ENCODE measurements around the gene MAP3K5. TPM values are rescaled to one million over a fixed set of nuclear protein-coding genes. Genes with fewer than 3 reads are reported as not detected.
A peak's percentile ranks its signal among the peaks of the same experiment; 100 is the strongest.
"Not testable (repeated sequence)": the region's sequence is repeated elsewhere in the genome, so short reads cannot be mapped to it uniquely, and the experiment has no call there.

MAP3K5 gene
- total RNA-seq, 6 donors from 2014 or later, result 26.4 to 45.1 (median 41.8) TPM

DNA sequence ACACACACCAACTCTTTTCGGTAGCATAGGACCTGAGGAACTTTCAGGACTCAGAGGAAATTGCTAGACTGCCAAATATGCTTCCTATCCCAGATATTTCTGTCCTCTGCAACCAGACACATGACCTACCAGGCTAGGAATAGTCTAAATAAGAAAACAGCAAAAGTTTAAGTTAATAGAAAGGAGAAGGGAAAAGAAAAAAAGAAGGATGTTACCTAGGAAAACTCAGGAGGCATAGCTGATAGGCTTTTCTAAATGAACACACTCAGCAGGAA, 74.6 kb downstream of the MAP3K5 start:
- H3K27ac ChIP-seq, result peak overlapping the region in 2 of 4 donors; percentile 14 to 67
- peaks cover 21 to 29% (median 27%) of the 10 kb centered on the region in 4 donors for H3K4me1 ChIP-seq
- WGBS, 2 donors, result 24 to 44% methylated on average over 1 of the region's 1 CpG
- H3K9me3 ChIP-seq, result no peaks in the 10 kb centered on the region
- TF ChIP-seq EP300 (IDR thresholded peaks at IDR 0.05), result no peak
- TF ChIP-seq, protein P1, sequence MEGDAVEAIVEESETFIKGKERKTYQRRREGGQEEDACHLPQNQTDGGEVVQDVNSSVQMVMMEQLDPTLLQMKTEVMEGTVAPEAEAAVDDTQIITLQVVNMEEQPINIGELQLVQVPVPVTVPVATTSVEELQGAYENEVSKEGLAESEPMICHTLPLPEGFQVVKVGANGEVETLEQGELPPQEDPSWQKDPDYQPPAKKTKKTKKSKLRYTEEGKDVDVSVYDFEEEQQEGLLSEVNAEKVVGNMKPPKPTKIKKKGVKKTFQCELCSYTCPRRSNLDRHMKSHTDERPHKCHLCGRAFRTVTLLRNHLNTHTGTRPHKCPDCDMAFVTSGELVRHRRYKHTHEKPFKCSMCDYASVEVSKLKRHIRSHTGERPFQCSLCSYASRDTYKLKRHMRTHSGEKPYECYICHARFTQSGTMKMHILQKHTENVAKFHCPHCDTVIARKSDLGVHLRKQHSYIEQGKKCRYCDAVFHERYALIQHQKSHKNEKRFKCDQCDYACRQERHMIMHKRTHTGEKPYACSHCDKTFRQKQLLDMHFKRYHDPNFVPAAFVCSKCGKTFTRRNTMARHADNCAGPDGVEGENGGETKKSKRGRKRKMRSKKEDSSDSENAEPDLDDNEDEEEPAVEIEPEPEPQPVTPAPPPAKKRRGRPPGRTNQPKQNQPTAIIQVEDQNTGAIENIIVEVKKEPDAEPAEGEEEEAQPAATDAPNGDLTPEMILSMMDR (IDR thresholded peaks at IDR 0.05), result no peak
- TF ChIP-seq POLR2AphosphoS5 (IDR thresholded peaks at IDR 0.05), result no peak
- no peak for TF ChIP-seq POLR2A (IDR thresholded peaks at IDR 0.05)
- DNase-seq (no peak), ATAC-seq (ENCODE audit: low FRiP score in 2 of 2) (no peak)
- H3K27me3 ChIP-seq, result no peaks in the 10 kb centered on the region
- H3K4me3 ChIP-seq, result no peak overlapping the region
- H3K36me3 ChIP-seq, result no peaks in the 10 kb centered on the region

DNA sequence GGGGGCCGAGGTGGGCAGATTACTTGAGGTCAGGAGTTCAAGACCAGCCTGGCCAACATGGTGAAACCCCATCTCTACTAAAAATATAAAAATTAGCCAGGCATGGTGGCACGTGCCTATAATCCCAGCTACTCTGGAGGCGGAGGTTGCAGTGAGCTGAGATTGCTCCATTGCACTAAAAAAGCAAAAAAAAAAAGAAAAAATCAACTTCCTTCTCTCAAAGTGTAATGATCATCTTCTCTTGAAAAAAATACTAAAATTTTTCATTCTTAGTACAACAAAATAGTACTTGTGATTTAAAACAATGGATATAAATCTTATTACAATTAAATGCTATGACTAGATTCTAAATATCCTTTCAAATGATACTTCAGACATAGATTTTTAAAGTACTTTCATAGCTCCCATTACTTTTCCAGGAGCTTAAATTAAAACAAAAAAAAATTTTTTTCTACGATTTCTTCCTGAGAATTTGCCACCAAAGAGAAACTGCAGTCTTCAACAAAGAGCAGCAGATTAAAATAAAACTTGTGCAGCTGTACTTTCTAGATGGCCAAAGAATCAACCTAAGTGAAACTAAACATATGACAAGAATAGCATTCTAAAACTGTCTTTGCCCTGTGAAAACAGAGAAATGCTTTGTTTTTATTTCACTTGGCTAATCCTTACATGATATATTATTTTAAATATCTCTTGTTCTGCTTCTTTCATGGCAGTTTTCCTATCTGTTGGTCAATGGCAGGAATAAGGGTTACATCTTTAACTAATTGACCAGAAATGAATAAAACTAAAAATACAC, 75.2 kb downstream of the MAP3K5 start:
- Histone ChIP-seq H3K27ac (peak overlapping the region in 2 of 4 donors; percentile 14 to 67), H3K27me3 (no peaks in the 10 kb centered on the region), H3K9me3 (no peaks in the 10 kb centered on the region), H3K36me3 (no peaks in the 10 kb centered on the region), H3K4me3 (no peak overlapping the region), H3K4me1 (peaks cover 21 to 29% (median 27%) of the 10 kb centered on the region in 4 donors)
- DNase-seq, result no peak
- TF ChIP-seq POLR2AphosphoS5 (IDR thresholded peaks at IDR 0.05) (no peak), POLR2A (IDR thresholded peaks at IDR 0.05) (no peak), EP300 (IDR thresholded peaks at IDR 0.05) (no peak)
- TF ChIP-seq, protein P1 (IDR thresholded peaks at IDR 0.05), result no peak
- ATAC-seq (ENCODE audit: low FRiP score in 2 of 2), result no peak
- 56 to 62% methylated on average over 4 of the region's 4 CpGs for WGBS, 2 donors

DNA sequence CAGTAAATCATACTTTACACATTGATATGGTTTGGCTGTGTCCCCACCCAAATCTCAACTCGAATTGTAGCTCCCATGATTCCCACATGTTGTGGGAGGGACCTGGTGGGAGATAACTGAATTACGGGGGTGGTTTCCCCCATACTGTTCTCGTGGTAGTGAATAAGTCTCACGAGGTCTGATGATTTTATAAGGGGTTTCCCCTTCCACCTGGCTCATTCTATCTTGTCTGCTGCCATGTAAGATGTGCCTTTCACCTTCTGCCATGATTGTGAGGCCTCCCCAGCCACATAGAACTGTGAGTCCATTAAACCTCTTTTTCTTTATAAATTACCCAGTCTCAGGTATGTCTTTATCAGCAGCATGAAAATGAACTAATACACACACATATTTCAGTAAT, 79.6 kb downstream of the MAP3K5 start:
- H3K36me3 ChIP-seq; H3K4me3 ChIP-seq; H3K9me3 ChIP-seq; H3K27me3 ChIP-seq; H3K27ac ChIP-seq; DNase-seq; ATAC-seq (ENCODE audit: low FRiP score in 2 of 2): not testable (repeated sequence)
- 87 to 100% methylated on average over 4 of the region's 4 CpGs for WGBS, 2 donors
- H3K4me1 ChIP-seq, result peaks cover 12 to 17% (median 14%) of the 10 kb centered on the region in 4 donors

DNA sequence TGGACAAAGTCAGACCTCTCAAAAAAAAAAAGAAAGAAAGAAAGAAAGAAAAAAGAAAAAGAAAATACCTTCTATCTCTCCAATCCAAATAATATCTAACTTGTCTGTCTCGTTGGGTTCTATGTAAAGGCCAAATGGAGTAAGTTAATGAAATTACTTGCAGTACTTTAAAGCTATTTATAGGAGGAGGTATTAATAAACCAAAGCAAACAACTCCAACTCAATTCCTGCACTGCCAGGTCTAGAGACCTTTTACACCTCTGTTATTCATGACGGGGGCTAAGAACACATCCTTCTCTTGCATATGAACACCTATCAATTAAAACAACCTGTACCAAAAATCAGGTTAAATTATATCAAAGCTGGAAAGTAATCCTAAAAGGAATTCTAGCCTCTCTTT, 80.6 kb downstream of the MAP3K5 start:
- Histone ChIP-seq H3K4me3 (no peak overlapping the region), H3K27me3 (no peaks in the 10 kb centered on the region), H3K27ac (no peak overlapping the region), H3K36me3 (no peaks in the 10 kb centered on the region), H3K4me1 (peaks cover 6 to 7% (median 7%) of the 10 kb centered on the region in 4 donors), H3K9me3 (no peaks in the 10 kb centered on the region)
- DNase-seq (no peak), ATAC-seq (ENCODE audit: low FRiP score in 2 of 2) (no peak)
- 80 to 91% methylated on average over 2 of the region's 2 CpGs for WGBS, 2 donors
- no peak for TF ChIP-seq EP300 (IDR thresholded peaks at IDR 0.05)
- no peak for TF ChIP-seq POLR2AphosphoS5 (IDR thresholded peaks at IDR 0.05)
- TF ChIP-seq, protein P1 (IDR thresholded peaks at IDR 0.05), result no peak
- no peak for TF ChIP-seq POLR2A (IDR thresholded peaks at IDR 0.05)

DNA sequence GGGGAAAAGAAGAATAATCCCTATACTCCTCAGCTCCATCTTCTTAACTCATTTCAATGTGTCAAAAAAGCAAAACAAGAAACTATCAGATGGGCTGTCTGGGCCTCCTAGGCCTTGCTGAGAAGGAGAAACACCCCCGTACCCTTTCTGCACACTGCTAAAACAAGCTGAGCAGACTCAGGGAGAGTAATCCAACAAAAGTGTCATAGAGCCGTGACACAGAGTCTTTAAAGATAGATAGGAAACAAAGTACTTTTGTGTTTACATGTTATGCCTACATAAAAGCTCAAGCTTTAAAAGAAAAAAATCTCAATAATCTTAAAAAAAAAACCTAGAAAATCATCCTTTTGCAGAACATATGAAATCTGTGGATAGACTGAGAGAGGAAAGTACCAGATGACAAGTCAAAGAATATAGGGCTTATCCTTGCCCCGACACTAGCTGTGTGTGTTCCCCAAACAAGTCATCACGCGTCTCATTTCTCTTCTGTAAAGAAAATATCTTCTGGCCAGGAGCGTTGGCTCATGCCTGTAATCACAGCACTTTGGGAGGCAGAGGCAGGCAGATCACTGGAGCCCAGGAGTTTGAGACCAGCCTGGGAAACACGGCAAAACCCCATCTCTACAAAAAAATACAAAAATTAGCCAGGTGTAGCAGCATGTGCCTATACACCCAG, 81.3 kb downstream of the MAP3K5 start:
- Histone ChIP-seq H3K9me3 (no peaks in the 10 kb centered on the region), H3K27ac (no peak overlapping the region), H3K4me1 (peaks cover under 1 to 1% (median 1%) of the 10 kb centered on the region in 4 donors), H3K4me3 (no peak overlapping the region), H3K36me3 (no peaks in the 10 kb centered on the region), H3K27me3 (no peaks in the 10 kb centered on the region)
- DNase-seq (no peak), ATAC-seq (ENCODE audit: low FRiP score in 2 of 2) (no peak)
- 88 to 91% methylated on average over 7 of the region's 7 CpGs for WGBS, 2 donors
- TF ChIP-seq POLR2AphosphoS5 (IDR thresholded peaks at IDR 0.05), result no peak
- no peak for TF ChIP-seq EP300 (IDR thresholded peaks at IDR 0.05)
- no peak for TF ChIP-seq POLR2A (IDR thresholded peaks at IDR 0.05)
- TF ChIP-seq, protein P1 (IDR thresholded peaks at IDR 0.05), result no peak
